Transverse colon (tissue), 4 donors: ENCODE results near the gene RMI2. TPM values are rescaled to one million over a fixed set of nuclear protein-coding genes. Genes with fewer than 3 reads are reported as not detected.
"Not testable (repeated sequence)": the region's sequence is repeated elsewhere in the genome, so short reads cannot be mapped to it uniquely, and the experiment has no call there.

ENCODE experiments used
- DNase-seq: peaks from one replicate; pipeline ENCODE4 v3.0.0-alpha.2; 2019
- H3K27ac ChIP-seq, 4 donors: fragments of 200-600 bp; sonication (generic); 2 replicates each; pipeline ENCODE4 v1.5.1; 2016 to 2018; ENCODE audit warnings: inconsistent platforms in 4 of 4
- H3K27me3 ChIP-seq: fragments of 200-600 bp; sonication (generic); 2 replicates; pipeline ENCODE4 v1.5.1; 2017; ENCODE audit warnings: inconsistent platforms
- H3K36me3 ChIP-seq, 4 donors: fragments of 200-600 bp; sonication (generic); 2 replicates each; pipeline ENCODE4 v1.5.1; 2017 to 2019; ENCODE audit warnings: inconsistent platforms in 4 of 4
- H3K4me1 ChIP-seq, 4 donors: fragments of 200-600 bp; sonication (generic); 2 replicates each; pipeline ENCODE4 v1.5.1; 2017 to 2020; ENCODE audit warnings: inconsistent platforms in 4 of 4
- H3K4me3 ChIP-seq, 4 donors: fragments of 200-600 bp; sonication (generic); 1 replicate in 1 of 4; 2 replicates in 3 of 4; pipeline versions ENCODE4 v1.5.1 to v1.6.1; 2017 to 2019; ENCODE audit warnings: inconsistent platforms in 4 of 4
- H3K9me3 ChIP-seq, 2 donors: fragments of 200-600 bp; sonication (generic); 2 replicates each; pipeline ENCODE4 v1.5.1; 2017 to 2019; ENCODE audit warnings: inconsistent platforms in 2 of 2
- EP300 ChIP-seq: sonication (generic); formaldehyde crosslinking; IDR thresholded peaks from one replicate; pipeline ENCODE4 v1.6.1; 2017; ENCODE audit warnings: antibody characterized with exemption, low read depth
- POLR2A ChIP-seq: fragments of 450-650 bp; IDR thresholded peaks from one replicate; pipeline ENCODE4 v1.6.1; 2016; ENCODE audit warnings: antibody characterized with exemption, mild to moderate bottlenecking, moderate library complexity
- POLR2AphosphoS5 ChIP-seq, 3 donors: sonication (generic); formaldehyde crosslinking; IDR thresholded peaks; one replicate each; pipeline ENCODE4 v1.6.1; 2016; ENCODE audit warnings: antibody characterized with exemption in 3 of 3
- WGBS, 2 donors: methylation state at CpG; one replicate each; pipeline ENCODE4 v1.1.5; 2018; ENCODE audit warnings: low coverage in 1 of 2; 5-methylcytosine and 5-hydroxymethylcytosine counted together
- in situ Hi-C, 4 donors: fragments of 200-750 bp; cut with MboI; loops; one replicate each; pipeline versions ENCODE4 v1.15.0 to v1.15.1; 2017; ENCODE audit warnings: low sequenced_read_pairs in 3 of 4, low pct_ligation_motif_present in 1 of 4, low pct_unique_long_range_greater_than_20kb in 1 of 4
- intact Hi-C: fragments of 100-400 bp; cut with DNase I; formaldehyde crosslinking; loops from one replicate; pipeline ENCODE4 v1.15.1; 2023; ENCODE audit warnings: low total_unique reads
- total RNA-seq, 4 donors: library from RNA; depleted of rRNA; stranded (reverse); fragments of >200 nt; gene quantifications; one replicate each; pipeline ENCODE4 v1.1.0, GENCODE V29; 2016
- TF ChIP-seq, protein P1 (sequence below), 5 experiments: fragments of 200-600 bp in 3 of 5; fragments of 450-650 bp in 2 of 5; sonication (generic) in 3 of 5; IDR thresholded peaks; 1 replicate in 2 of 5; 2 replicates in 3 of 5; pipeline ENCODE4 v1.5.1; 2016 to 2017; ENCODE audit warnings: antibody characterized with exemption in 5 of 5, inconsistent platforms in 3 of 5, mild to moderate bottlenecking in 2 of 5, moderate library complexity in 1 of 5

Gene RMI2
- total RNA-seq, 4 donors from 2014 or later: 2.3 to 2.9 TPM; not detected in 2

DNA sequence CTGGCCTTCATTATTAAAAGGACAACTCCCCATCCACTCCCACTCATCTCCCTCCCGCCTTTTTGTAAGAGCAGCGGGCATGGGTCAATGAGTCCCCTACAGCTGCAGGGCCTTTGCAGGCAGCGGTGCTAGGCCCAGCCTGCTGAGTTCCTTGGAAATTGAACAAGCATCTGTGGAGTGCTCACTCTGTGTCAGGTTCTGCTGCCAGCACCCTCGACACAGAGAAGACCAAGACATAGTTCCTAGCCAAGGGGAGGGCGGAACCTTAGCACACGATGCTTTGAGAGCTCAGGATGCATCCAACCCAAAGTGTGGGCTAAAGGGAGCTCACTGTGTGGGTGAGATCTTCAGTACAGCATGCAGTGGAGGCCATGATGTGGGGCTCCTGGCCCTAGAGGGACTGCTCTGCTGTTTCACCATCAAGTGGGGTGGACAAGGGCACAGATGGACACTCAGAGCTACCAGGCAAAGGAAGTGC is 27.6 kb downstream of the RMI2 start:
- H3K4me1 ChIP-seq: no peaks in the 10 kb centered on the region
- TF ChIP-seq POLR2A (no peak), EP300 (no peak), POLR2AphosphoS5 (IDR thresholded peaks at IDR 0.05) (no peak)
- TF ChIP-seq, protein P1, sequence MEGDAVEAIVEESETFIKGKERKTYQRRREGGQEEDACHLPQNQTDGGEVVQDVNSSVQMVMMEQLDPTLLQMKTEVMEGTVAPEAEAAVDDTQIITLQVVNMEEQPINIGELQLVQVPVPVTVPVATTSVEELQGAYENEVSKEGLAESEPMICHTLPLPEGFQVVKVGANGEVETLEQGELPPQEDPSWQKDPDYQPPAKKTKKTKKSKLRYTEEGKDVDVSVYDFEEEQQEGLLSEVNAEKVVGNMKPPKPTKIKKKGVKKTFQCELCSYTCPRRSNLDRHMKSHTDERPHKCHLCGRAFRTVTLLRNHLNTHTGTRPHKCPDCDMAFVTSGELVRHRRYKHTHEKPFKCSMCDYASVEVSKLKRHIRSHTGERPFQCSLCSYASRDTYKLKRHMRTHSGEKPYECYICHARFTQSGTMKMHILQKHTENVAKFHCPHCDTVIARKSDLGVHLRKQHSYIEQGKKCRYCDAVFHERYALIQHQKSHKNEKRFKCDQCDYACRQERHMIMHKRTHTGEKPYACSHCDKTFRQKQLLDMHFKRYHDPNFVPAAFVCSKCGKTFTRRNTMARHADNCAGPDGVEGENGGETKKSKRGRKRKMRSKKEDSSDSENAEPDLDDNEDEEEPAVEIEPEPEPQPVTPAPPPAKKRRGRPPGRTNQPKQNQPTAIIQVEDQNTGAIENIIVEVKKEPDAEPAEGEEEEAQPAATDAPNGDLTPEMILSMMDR (IDR thresholded peaks at IDR 0.05): no peak
- DNase-seq: no peak
- H3K4me3 ChIP-seq: no peak overlapping the region
- no peaks in the 10 kb centered on the region for H3K36me3 ChIP-seq
- no peaks in the 10 kb centered on the region for H3K9me3 ChIP-seq
- no peak overlapping the region for H3K27ac ChIP-seq
- intact Hi-C loops: no loop called here
- no peaks in the 10 kb centered on the region for H3K27me3 ChIP-seq
- in situ Hi-C loops: loop anchor here in 3 of 4 donors (25.0 kb wide), 2 partner anchors 111 to 411 kb away; partner anchors contain the start of genes PRM3 (in 2 of the 3), SOCS1 (in 2 of the 3) and TNP2 (in 2 of the 3)
- 86% methylated on average over 6 of the region's 6 CpGs; no CpG with 5 or more reads in 1 of the 2 donors for whole genome bisulfite sequencing, 2 donors

DNA sequence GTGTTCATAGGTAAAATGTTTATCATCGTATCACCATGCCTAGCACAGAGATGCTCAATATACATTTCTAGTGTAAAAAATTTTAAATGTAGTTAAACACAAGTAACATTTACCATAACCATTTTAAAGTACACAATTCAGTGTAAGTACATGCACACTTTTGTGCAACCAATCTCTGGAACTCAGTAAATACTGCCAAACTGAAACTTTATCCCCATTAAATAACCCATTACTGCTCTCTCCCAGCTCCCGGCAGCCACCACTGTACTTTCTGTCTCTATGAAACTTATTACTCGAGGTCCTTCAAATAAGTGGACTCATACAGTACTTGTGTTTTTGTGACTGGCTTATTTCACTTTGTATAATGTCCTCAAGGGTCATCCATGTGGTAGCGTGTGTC is 29.0 kb downstream of the RMI2 start:
- Histone ChIP-seq H3K4me1 (no peaks in the 10 kb centered on the region), H3K9me3 (no peaks in the 10 kb centered on the region), H3K27ac (no peak overlapping the region), H3K27me3 (no peaks in the 10 kb centered on the region), H3K4me3 (no peak overlapping the region), H3K36me3 (no peaks in the 10 kb centered on the region)
- 73 to 87% methylated on average over 4 of the region's 4 CpGs for WGBS, 2 donors
- TF ChIP-seq EP300 (no peak), POLR2A (no peak), POLR2AphosphoS5 (IDR thresholded peaks at IDR 0.05) (no peak)
- TF ChIP-seq, protein P1 (IDR thresholded peaks at IDR 0.05): no peak
- no peak for DNase-seq
- intact Hi-C loops: no loop called here
- in situ Hi-C loops: loop anchor here in 3 of 4 donors (25.0 kb wide), 2 partner anchors 112 to 412 kb away; partner anchors contain the start of genes PRM3 (in 2 of the 3), SOCS1 (in 2 of the 3) and TNP2 (in 2 of the 3)

DNA sequence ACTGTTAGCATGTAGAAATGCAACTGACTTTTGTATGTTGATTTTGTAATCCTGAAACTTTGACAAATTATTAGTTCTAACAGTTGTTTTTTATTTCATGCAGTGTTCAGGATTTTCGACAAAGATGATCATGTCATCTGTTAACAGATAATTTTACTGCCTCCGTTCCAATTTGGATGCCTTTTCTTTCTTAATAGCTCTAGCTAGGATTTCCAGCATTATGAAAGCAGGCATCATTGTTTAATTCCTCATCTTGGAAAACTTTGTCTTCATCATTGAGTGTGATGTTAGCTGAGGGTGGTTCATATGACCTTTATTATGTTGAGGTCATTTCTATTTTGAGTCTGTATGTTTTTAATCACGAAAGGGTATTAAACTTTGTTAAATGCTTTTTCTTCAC is 31.9 kb downstream of the RMI2 start:
- in situ Hi-C loops (loop anchor here in 3 of 4 donors (25.0 kb wide), 3 partner anchors 335 to 685 kb away; no protein-coding TSS in a partner anchor), intact Hi-C loops (no loop called here)
- Histone ChIP-seq H3K4me1 (no peaks in the 10 kb centered on the region), H3K27me3 (no peaks in the 10 kb centered on the region), H3K9me3 (no peaks in the 10 kb centered on the region), H3K4me3 (no peak overlapping the region), H3K27ac (no peak overlapping the region), H3K36me3 (no peaks in the 10 kb centered on the region)
- DNase-seq: no peak
- TF ChIP-seq EP300: no peak
- TF ChIP-seq, protein P1 (IDR thresholded peaks at IDR 0.05): no peak
- TF ChIP-seq POLR2A: no peak
- TF ChIP-seq POLR2AphosphoS5 (IDR thresholded peaks at IDR 0.05): no peak
- 87 to 93% methylated on average over 3 of the region's 3 CpGs for WGBS, 2 donors

DNA sequence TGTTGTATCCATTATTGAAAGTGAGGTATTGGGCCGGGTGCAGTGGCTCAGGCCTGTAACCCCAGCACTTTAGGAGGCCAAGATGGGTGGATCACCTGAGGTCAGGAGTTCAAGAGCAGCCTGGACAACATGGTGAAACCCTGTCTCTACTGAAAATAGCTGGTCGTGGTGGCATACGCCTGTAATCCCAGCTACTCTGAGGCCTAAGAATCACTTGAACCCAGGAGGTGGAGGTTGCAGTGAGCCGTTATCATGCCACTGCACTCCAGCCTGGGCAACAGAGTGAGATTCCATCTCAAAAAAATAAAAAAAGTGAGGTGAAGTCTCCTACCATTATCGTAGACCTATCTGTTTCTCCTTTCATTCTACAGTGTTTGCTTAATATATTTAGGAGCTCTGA is 33.7 kb downstream of the RMI2 start:
- H3K27me3 ChIP-seq, H3K27ac ChIP-seq, H3K9me3 ChIP-seq, DNase-seq, H3K4me3 ChIP-seq, H3K36me3 ChIP-seq, intact Hi-C loops, H3K4me1 ChIP-seq: not testable (repeated sequence)
- in situ Hi-C loops: loop anchor here in 3 of 4 donors (25.0 kb wide), 3 partner anchors 333 to 683 kb away; no protein-coding TSS in a partner anchor
- WGBS, 2 donors: 85 to 92% methylated on average over 4 to 5 of the region's 5 CpGs

DNA sequence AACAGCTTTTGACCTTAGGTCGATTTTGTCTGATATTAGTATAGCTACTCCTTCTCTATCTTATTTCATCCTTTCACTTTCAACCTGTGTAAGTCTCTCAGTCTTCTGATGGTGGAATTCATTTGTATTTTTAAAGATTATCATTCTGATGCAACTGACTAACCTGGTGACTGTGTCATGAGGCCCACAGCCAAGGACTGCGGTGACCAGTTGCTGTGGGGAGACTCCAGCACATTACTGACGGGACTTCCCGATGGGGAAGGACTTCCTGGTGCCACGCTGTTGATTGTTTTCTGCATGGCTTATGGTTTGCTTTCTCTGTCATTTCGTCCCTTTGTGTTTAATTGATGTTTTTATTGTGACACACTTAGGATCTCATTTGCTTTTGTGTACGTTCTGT is 34.2 kb downstream of the RMI2 start:
- H3K27ac ChIP-seq: no peak overlapping the region
- TF ChIP-seq, protein P1 (IDR thresholded peaks at IDR 0.05): no peak
- no peaks in the 10 kb centered on the region for H3K9me3 ChIP-seq
- H3K4me3 ChIP-seq: no peak overlapping the region
- no peaks in the 10 kb centered on the region for H3K27me3 ChIP-seq
- in situ Hi-C loops: loop anchor here in 3 of 4 donors (25.0 kb wide), 3 partner anchors 333 to 683 kb away; no protein-coding TSS in a partner anchor
- no peaks in the 10 kb centered on the region for H3K36me3 ChIP-seq
- DNase-seq: no peak
- intact Hi-C loops: no loop called here
- WGBS, 2 donors: 58 to 71% methylated on average over 7 of the region's 7 CpGs
- no peaks in the 10 kb centered on the region for H3K4me1 ChIP-seq
